GM12878 (cell line): ENCODE measurements around the gene GALNT16.

ENCODE experiments used
- ATF7 ChIP-seq: fragments of 450-650 bp; IDR thresholded peaks from 2 replicates; pipeline ENCODE4 v1.6.1; 2016; ENCODE audit warnings: low read depth, mild to moderate bottlenecking
- POLR2A ChIP-seq: IDR thresholded peaks from 2 replicates; pipeline ENCODE4 v1.6.1; 2011; ENCODE audit warnings: low read depth, mild to moderate bottlenecking, low read length
- POLR2AphosphoS5 ChIP-seq: IDR thresholded peaks from 2 replicates; pipeline ENCODE4 v1.6.1; 2011; ENCODE audit warnings: mild to moderate bottlenecking, low read length, inconsistent platforms
- TF ChIP-seq, protein P1 (sequence below), 3 experiments: IDR thresholded peaks in 2 of 3; conservative IDR thresholded peaks in 1 of 3; 2 replicates each; pipeline ENCODE4 v1.5.1; 2011; ENCODE audit warnings: low read depth in 3 of 3, low read length in 3 of 3, mild to moderate bottlenecking in 3 of 3, control low read depth in 2 of 3, moderate library complexity in 2 of 3, inconsistent platforms in 1 of 3, mixed read lengths in 1 of 3; ENCODE audit not compliant: control insufficient read depth in 2 of 3, insufficient read depth in 1 of 3; ENCODE audit errors: extremely low read depth in 1 of 3

DNA sequence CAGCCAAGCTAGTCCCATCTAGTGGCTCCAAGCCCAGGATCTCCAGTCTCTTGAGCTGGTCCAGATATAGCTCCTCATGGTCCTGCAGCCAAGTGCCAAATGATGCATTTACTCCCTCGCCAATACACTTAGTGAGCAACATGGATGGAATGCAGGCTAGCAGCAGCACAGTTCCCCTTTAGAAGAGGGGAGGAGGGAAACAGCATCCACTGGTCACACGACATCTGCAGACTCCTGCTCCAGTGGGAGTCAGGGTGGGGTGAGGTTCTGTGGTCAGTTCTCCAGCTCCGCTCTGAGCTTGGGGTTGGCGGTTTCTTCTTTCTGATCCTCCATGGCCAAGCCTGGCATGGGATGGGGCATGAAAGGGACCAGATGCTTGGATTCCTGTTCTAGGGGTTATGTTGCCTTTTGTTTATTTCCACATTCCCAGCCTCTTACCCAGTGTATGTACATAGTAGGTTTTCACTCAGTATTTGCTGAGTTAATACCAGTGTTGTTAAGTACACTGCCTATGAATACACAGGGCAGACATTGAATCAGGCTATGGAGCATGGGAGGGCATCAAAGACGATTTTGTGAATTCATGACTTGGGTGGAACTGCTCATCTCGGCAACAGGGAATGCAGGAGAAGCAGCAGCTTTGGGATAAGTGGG lies 57.3 kb downstream of the GALNT16 start:
- TF ChIP-seq, protein P1, sequence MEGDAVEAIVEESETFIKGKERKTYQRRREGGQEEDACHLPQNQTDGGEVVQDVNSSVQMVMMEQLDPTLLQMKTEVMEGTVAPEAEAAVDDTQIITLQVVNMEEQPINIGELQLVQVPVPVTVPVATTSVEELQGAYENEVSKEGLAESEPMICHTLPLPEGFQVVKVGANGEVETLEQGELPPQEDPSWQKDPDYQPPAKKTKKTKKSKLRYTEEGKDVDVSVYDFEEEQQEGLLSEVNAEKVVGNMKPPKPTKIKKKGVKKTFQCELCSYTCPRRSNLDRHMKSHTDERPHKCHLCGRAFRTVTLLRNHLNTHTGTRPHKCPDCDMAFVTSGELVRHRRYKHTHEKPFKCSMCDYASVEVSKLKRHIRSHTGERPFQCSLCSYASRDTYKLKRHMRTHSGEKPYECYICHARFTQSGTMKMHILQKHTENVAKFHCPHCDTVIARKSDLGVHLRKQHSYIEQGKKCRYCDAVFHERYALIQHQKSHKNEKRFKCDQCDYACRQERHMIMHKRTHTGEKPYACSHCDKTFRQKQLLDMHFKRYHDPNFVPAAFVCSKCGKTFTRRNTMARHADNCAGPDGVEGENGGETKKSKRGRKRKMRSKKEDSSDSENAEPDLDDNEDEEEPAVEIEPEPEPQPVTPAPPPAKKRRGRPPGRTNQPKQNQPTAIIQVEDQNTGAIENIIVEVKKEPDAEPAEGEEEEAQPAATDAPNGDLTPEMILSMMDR (IDR thresholded peaks at IDR 0.05 in 2 of 3, conservative IDR thresholded peaks at IDR 0.05 in 1 of 3; ENCODE audit: control insufficient read depth in 2 of 3, extremely low read depth in 1 of 3, insufficient read depth in 1 of 3, low read depth in 3 of 3, low read length in 3 of 3) = no peak
- no peak for TF ChIP-seq ATF7
- no peak for TF ChIP-seq POLR2AphosphoS5
- TF ChIP-seq POLR2A = no peak
